Calu3 (cell line): ENCODE data around the gene IGFBP7. TPM values are rescaled to one million over a fixed set of nuclear protein-coding genes. Genes with fewer than 3 reads are reported as not detected.

Experiments used
- Bru-seq: library from RNA; stranded (reverse); fragments of 400-500 nt; gene quantifications from one replicate; lab custom pipeline; 2021; lab: Mats Ljungman, UMichigan
- BruChase-seq, 2 experiments: library from RNA; stranded (reverse); fragments of 400-500 nt; gene quantifications; one replicate each; lab custom pipeline; 2021; lab: Mats Ljungman, UMichigan
- BruUV-seq: library from RNA; stranded (reverse); fragments of 400-500 nt; replicated peaks from 2 replicates; lab custom pipeline; 2021; lab: Mats Ljungman, UMichigan
- CTCF ChIA-PET: fragments of 300-600 bp; sonication (Branson Sonifier 250); formaldehyde crosslinking; loops from one replicate; lab custom pipeline; 2022; ENCODE audit warnings: antibody characterized with exemption; lab: Charles Lee
- DNase-seq: peaks from one replicate; pipeline ENCODE4 v3.0.0; 2022
- H3K27ac Mint-ChIP-seq: one replicate; pipeline ENCODE4 v1.8.0; 2022; ENCODE audit warnings: mixed read lengths; ENCODE audit not compliant: unreplicated experiment
- H3K27me3 Mint-ChIP-seq: one replicate; pipeline ENCODE4 v1.8.0; 2022; ENCODE audit warnings: mixed read lengths; ENCODE audit not compliant: unreplicated experiment
- H3K36me3 Mint-ChIP-seq: one replicate; pipeline ENCODE4 v1.8.0; 2022; ENCODE audit warnings: mild to moderate bottlenecking, moderate library complexity, mixed read lengths; ENCODE audit not compliant: insufficient read depth, unreplicated experiment
- H3K4me1 Mint-ChIP-seq: one replicate; pipeline ENCODE4 v1.8.0; 2022; ENCODE audit warnings: mild to moderate bottlenecking, low read depth, mixed read lengths; ENCODE audit not compliant: unreplicated experiment
- H3K4me3 Mint-ChIP-seq: one replicate; pipeline ENCODE4 v1.8.0; 2022; ENCODE audit warnings: mild to moderate bottlenecking, low read depth, moderate library complexity, mixed read lengths; ENCODE audit not compliant: unreplicated experiment
- H3K9me3 Mint-ChIP-seq: one replicate; pipeline ENCODE4 v1.8.0; 2022; ENCODE audit warnings: low read depth, mixed read lengths; ENCODE audit not compliant: unreplicated experiment
- CTCF ChIP-seq: fragments of 200-600 bp; IDR thresholded peaks from one replicate; pipeline ENCODE4 v1.8.0; 2022; ENCODE audit warnings: antibody characterized with exemption; ENCODE audit not compliant: unreplicated experiment
- intact Hi-C: fragments of 100-400 bp; cut with micrococcal nuclease; formaldehyde crosslinking; loops from one replicate; pipeline ENCODE4 v1.10.0; 2022; ENCODE audit not compliant: unreplicated experiment
- long read RNA-seq: library from polyadenylated mRNA; stranded (forward); transcript quantifications from one replicate; pipeline ENCODE4 v2.0.0, GENCODE V29; 2022
- total RNA-seq: library from RNA; stranded (reverse); gene quantifications from 2 replicates; pipeline ENCODE4 v1.2.3, GENCODE V29; 2022

The IGFBP7 gene
- total RNA-seq: 12.0 and 20.6 TPM in 2 replicates
- Bru-seq, nascent RNA: percentile 44 among the genes with signal in this experiment
- percentile 31 among the genes with signal in this experiment for BruChase-seq, experiment 1, labeled RNA remaining after a 6-hour chase
- percentile 34 among the genes with signal in this experiment for BruChase-seq, experiment 2, labeled RNA remaining after a 2-hour chase
- long read RNA-seq, transcript IGFBP7-201 (5 exons, 1,427 nt): major isoform, 22 of 24 reads
- long read RNA-seq, partial matches to known transcripts: 0 of 24 reads
- long read RNA-seq, other reads (novel, unspliced or antisense): 2 of 24 reads

GRCh38 chr4:57109847-57110639 lies at the start of gene IGFBP7:
IGFBP7 (minus strand) TSS chr4:57110385; CDS start chr4:57110351, 34 bp downstream.
- CTCF ChIA-PET: no interaction called here
- peaks cover 15% of the 10 kb centered on the region for H3K4me1 Mint-ChIP-seq
- no peaks in the 10 kb centered on the region for H3K9me3 Mint-ChIP-seq
- no peak within 1 kb of the TSS for H3K27ac Mint-ChIP-seq
- intact Hi-C loops: no loop called here
- peak; percentile 18 for DNase-seq
- H3K4me3 Mint-ChIP-seq: peak within 1 kb of the TSS; percentile 67
- peaks cover 13% of the 10 kb centered on the region for H3K36me3 Mint-ChIP-seq
- peaks cover 44% of the 10 kb centered on the region for H3K27me3 Mint-ChIP-seq
- TF ChIP-seq CTCF: no peak
- BruUV-seq: no TSS peak

- H3K4me1 Mint-ChIP-seq: peaks cover 7% of the 10 kb centered on the region
- BruUV-seq: no TSS peak
- no peak overlapping the region for H3K4me3 Mint-ChIP-seq
- no peaks in the 10 kb centered on the region for H3K9me3 Mint-ChIP-seq
- intact Hi-C loops: loop anchor here (10.0 kb wide), 1 partner anchor 265 kb away; no protein-coding TSS in a partner anchor
- TF ChIP-seq CTCF: no peak
- peaks cover 20% of the 10 kb centered on the region for H3K27me3 Mint-ChIP-seq
- H3K27ac Mint-ChIP-seq: no peak overlapping the region
- CTCF ChIA-PET: no interaction called here
- DNase-seq: no peak
- H3K36me3 Mint-ChIP-seq: peaks cover 6% of the 10 kb centered on the region
Observed at GRCh38 chr4:57159866-57160265, 49.7 kb upstream of the IGFBP7 start.

GRCh38 chr4:57158762-57159161 lies 48.6 kb upstream of the IGFBP7 start:
- intact Hi-C loops: no loop called here
- H3K4me1 Mint-ChIP-seq: no peaks in the 10 kb centered on the region
- no peak overlapping the region for H3K27ac Mint-ChIP-seq
- no TSS peak for BruUV-seq
- peaks cover 13% of the 10 kb centered on the region for H3K27me3 Mint-ChIP-seq
- DNase-seq: no peak
- H3K4me3 Mint-ChIP-seq: no peak overlapping the region
- H3K36me3 Mint-ChIP-seq: peaks cover 1% of the 10 kb centered on the region
- TF ChIP-seq CTCF: no peak
- H3K9me3 Mint-ChIP-seq: no peaks in the 10 kb centered on the region
- CTCF ChIA-PET: no interaction called here

- no peaks in the 10 kb centered on the region for H3K4me1 Mint-ChIP-seq
- H3K27ac Mint-ChIP-seq: no peak overlapping the region
- H3K4me3 Mint-ChIP-seq: no peak overlapping the region
- no peak for TF ChIP-seq CTCF
- no peak for DNase-seq
- CTCF ChIA-PET: no interaction called here
- BruUV-seq: no TSS peak
- intact Hi-C loops: no loop called here
- peaks cover 13% of the 10 kb centered on the region for H3K27me3 Mint-ChIP-seq
- no peaks in the 10 kb centered on the region for H3K36me3 Mint-ChIP-seq
- H3K9me3 Mint-ChIP-seq: no peaks in the 10 kb centered on the region
Observed at GRCh38 chr4:57158221-57158620, 48.0 kb upstream of the IGFBP7 start.
